ENCODE results near the gene DCST2. TPM values are rescaled to one million over a fixed set of nuclear protein-coding genes. Genes with fewer than 3 reads are reported as not detected.

The DCST2 gene
- total and polyA plus RNA-seq, 11 donors: 0.14 to 0.65 (median 0.35) TPM; not detected in 1

GRCh38 chr1:155011437-155012025 lies 22.1 kb downstream of the DCST2 start:
- DNase-seq (peak in 1 of 5 donors; percentile 15), ATAC-seq (no peak)
- Histone ChIP-seq H3K9me3 (no peaks in the 10 kb centered on the region), H3K36me3 (peaks cover 0 to 25% (median 17%) of the 10 kb centered on the region in 9 donors), H3K4me1 (peaks cover 3 to 78% (median 43%) of the 10 kb centered on the region in 12 donors), H3K27ac (peak overlapping the region in 9 of 12 donors; percentile 6 to 97 (median 46)), H3K4me3 (peak overlapping the region in 1 of 12 donors; percentile 12), H3K27me3 (no peaks in the 10 kb centered on the region)
- intact Hi-C loops (cut with DNase I): loop anchor here in 2 of 10 donors (5.0 kb wide), 1 partner anchor 44 kb away; no protein-coding TSS in a partner anchor
- TF ChIP-seq, protein P1, sequence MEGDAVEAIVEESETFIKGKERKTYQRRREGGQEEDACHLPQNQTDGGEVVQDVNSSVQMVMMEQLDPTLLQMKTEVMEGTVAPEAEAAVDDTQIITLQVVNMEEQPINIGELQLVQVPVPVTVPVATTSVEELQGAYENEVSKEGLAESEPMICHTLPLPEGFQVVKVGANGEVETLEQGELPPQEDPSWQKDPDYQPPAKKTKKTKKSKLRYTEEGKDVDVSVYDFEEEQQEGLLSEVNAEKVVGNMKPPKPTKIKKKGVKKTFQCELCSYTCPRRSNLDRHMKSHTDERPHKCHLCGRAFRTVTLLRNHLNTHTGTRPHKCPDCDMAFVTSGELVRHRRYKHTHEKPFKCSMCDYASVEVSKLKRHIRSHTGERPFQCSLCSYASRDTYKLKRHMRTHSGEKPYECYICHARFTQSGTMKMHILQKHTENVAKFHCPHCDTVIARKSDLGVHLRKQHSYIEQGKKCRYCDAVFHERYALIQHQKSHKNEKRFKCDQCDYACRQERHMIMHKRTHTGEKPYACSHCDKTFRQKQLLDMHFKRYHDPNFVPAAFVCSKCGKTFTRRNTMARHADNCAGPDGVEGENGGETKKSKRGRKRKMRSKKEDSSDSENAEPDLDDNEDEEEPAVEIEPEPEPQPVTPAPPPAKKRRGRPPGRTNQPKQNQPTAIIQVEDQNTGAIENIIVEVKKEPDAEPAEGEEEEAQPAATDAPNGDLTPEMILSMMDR (IDR thresholded peaks at IDR 0.05): no peak
- TF ChIP-seq POLR2A (IDR thresholded peaks at IDR 0.05): no peak
- WGBS, 4 donors: 77 to 93% (median 86%) methylated on average over 5 to 6 of the region's 6 CpGs

DNA sequence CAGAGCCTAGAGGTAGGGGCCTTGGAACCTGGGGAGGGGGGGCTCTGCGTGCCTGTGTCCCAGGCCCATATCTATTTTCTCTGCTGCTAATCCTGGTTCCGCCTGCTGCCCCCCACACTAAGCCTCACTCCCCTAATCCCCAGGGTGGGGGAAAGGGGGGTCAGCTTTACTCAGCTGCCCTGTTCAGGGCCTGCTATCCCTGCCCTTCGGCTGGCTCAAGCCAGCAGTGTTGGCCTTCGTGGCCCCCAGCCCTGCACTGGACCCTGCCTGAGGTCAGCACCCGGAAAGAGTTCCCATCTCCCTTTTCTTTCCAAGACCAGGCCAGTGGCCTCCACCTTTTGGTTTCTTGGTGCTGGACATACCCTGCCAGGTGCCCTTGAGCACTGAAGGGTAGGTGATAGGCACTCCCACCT lies 22.6 kb downstream of the DCST2 start:
- intact Hi-C loops (cut with DNase I): loop anchor here in 2 of 10 donors (5.0 kb wide), 1 partner anchor 44 kb away; no protein-coding TSS in a partner anchor
- WGBS, 4 donors: 68 to 79% (median 76%) methylated on average over 4 to 5 of the region's 5 CpGs
- TF ChIP-seq, protein P1 (IDR thresholded peaks at IDR 0.05): no peak
- TF ChIP-seq POLR2A (IDR thresholded peaks at IDR 0.05): no peak
- no peak for ATAC-seq
- Histone ChIP-seq H3K36me3 (peaks cover 0 to 19% (median 13%) of the 10 kb centered on the region in 9 donors), H3K27me3 (no peaks in the 10 kb centered on the region), H3K27ac (peak overlapping the region in 8 of 12 donors; percentile 6 to 97 (median 48)), H3K9me3 (no peaks in the 10 kb centered on the region), H3K4me3 (peak overlapping the region in 1 of 12 donors; percentile 59), H3K4me1 (peaks cover 6 to 78% (median 48%) of the 10 kb centered on the region in 12 donors)
- DNase-seq: peak in 1 of 5 donors; percentile 20

GRCh38 chr1:155010211-155010918 lies 23.2 kb downstream of the DCST2 start:
- Histone ChIP-seq H3K4me3 (peak overlapping the region in 2 of 12 donors; percentile 2 to 59), H3K4me1 (peaks cover 8 to 84% (median 54%) of the 10 kb centered on the region in 12 donors), H3K36me3 (peaks cover 0 to 16% (median 9%) of the 10 kb centered on the region in 9 donors), H3K27me3 (no peaks in the 10 kb centered on the region), H3K27ac (peak overlapping the region in 6 of 12 donors; percentile 10 to 98 (median 44)), H3K9me3 (no peaks in the 10 kb centered on the region)
- no peak for ATAC-seq
- intact Hi-C loops (cut with DNase I): loop anchor here in 2 of 10 donors (5.0 kb wide), 1 partner anchor 43 kb away; no protein-coding TSS in a partner anchor
- WGBS, 4 donors: 48 to 71% (median 64%) methylated on average over 11 of the region's 11 CpGs
- TF ChIP-seq, protein P1 (IDR thresholded peaks at IDR 0.05): no peak
- TF ChIP-seq POLR2A (IDR thresholded peaks at IDR 0.05): no peak
- DNase-seq: no peak

GRCh38 chr1:155009742-155010141 lies 23.8 kb downstream of the DCST2 start:
- no peak for DNase-seq
- intact Hi-C loops (cut with DNase I): loop anchor here in 2 of 10 donors (5.0 kb wide), 1 partner anchor 42 kb away; no protein-coding TSS in a partner anchor
- H3K4me1 ChIP-seq: peaks cover 8 to 90% (median 60%) of the 10 kb centered on the region in 12 donors
- peak overlapping the region in 3 of 12 donors; percentile 10 to 98 (median 97) for H3K27ac ChIP-seq
- no peaks in the 10 kb centered on the region for H3K9me3 ChIP-seq
- peak overlapping the region in 3 of 12 donors; percentile 2 to 59 (median 26) for H3K4me3 ChIP-seq
- 90 to 93% (median 91%) methylated on average over 5 of the region's 5 CpGs for WGBS, 4 donors
- TF ChIP-seq POLR2A (IDR thresholded peaks at IDR 0.05): no peak
- TF ChIP-seq, protein P1 (IDR thresholded peaks at IDR 0.05): no peak
- H3K27me3 ChIP-seq: no peaks in the 10 kb centered on the region
- peaks cover 0 to 10% (median 8%) of the 10 kb centered on the region in 9 donors for H3K36me3 ChIP-seq
- no peak for ATAC-seq

All from heart left ventricle (tissue), 16 donors.